PC-9 (cell line): Measurements from ENCODE around the gene ZC3H15. TPM values are rescaled to one million over a fixed set of nuclear protein-coding genes. Genes with fewer than 3 reads are reported as not detected.

ENCODE experiments used
- BruUV-seq: library from RNA; stranded (reverse); fragments of 400-500 nt; replicated peaks from 2 replicates; lab custom pipeline; 2021; lab: Mats Ljungman, UMichigan
- CTCF ChIA-PET: fragments of 300-600 bp; sonication (Branson Sonifier 250); formaldehyde crosslinking; loops from one replicate; lab custom pipeline; 2022; ENCODE audit warnings: antibody characterized with exemption; lab: Charles Lee
- POLR2A ChIA-PET: fragments of 300-600 bp; sonication (Branson Sonifier 250); formaldehyde crosslinking; loops from one replicate; lab custom pipeline; 2022; ENCODE audit warnings: antibody characterized with exemption; ENCODE audit not compliant: unreplicated experiment; lab: Charles Lee
- DNase-seq, 2 experiments: peaks; one replicate each; pipeline versions ENCODE4 v3.0.0 to v3.0.0-alpha.2; 2015 to 2022; ENCODE audit warnings: mixed read lengths in 1 of 2
- H2AFZ ChIP-seq: fragments of 200-600 bp; sonication (generic); 2 replicates; pipeline ENCODE4 v1.8.1; 2017; ENCODE audit warnings: antibody characterized with exemption
- H3F3A ChIP-seq: fragments of 200-600 bp; sonication (generic); 2 replicates; pipeline ENCODE4 v1.8.1; 2017; ENCODE audit warnings: antibody characterized with exemption, mild to moderate bottlenecking, low read depth; ENCODE audit not compliant: insufficient read depth
- H3K27ac ChIP-seq: fragments of 200-600 bp; sonication (generic); 2 replicates; pipeline ENCODE4 v1.6.1; 2016; ENCODE audit warnings: mixed run types
- H3K27me3 ChIP-seq: fragments of 200-600 bp; sonication (generic); 2 replicates; pipeline ENCODE4 v1.6.1; 2016; ENCODE audit warnings: low read depth, mixed run types; ENCODE audit not compliant: insufficient read depth
- H3K36me3 ChIP-seq: fragments of 200-600 bp; sonication (generic); 2 replicates; pipeline ENCODE4 v1.6.1; 2016; ENCODE audit warnings: low read depth, mixed run types
- H3K4me1 ChIP-seq: fragments of 200-600 bp; sonication (generic); replicated peaks from 2 replicates; pipeline ENCODE4 v1.6.1; 2016; ENCODE audit warnings: mixed run types; ENCODE audit not compliant: insufficient read depth
- H3K4me2 ChIP-seq: fragments of 200-600 bp; sonication (generic); 2 replicates; pipeline ENCODE4 v1.6.1; 2017; ENCODE audit warnings: mixed run types
- H3K4me3 ChIP-seq: fragments of 200-600 bp; sonication (generic); 2 replicates; pipeline ENCODE4 v1.6.1; 2016; ENCODE audit warnings: mixed run types
- H3K79me2 ChIP-seq: fragments of 200-600 bp; sonication (generic); 2 replicates; pipeline ENCODE4 v1.6.1; 2017; ENCODE audit warnings: low read depth, mixed run types
- H3K9me2 ChIP-seq: fragments of 200-600 bp; sonication (generic); 2 replicates; pipeline ENCODE4 v1.8.1; 2017; ENCODE audit warnings: mild to moderate bottlenecking; ENCODE audit not compliant: insufficient read depth
- H3K9me3 ChIP-seq: fragments of 200-600 bp; sonication (generic); 2 replicates; pipeline ENCODE4 v1.8.1; 2016; ENCODE audit warnings: low read depth; ENCODE audit not compliant: insufficient read depth
- H4K20me1 ChIP-seq: fragments of 200-600 bp; sonication (generic); 2 replicates; pipeline ENCODE4 v1.8.1; 2017; ENCODE audit not compliant: insufficient read depth
- EZH2 ChIP-seq: fragments of 200-600 bp; sonication (generic); IDR thresholded peaks from 2 replicates; pipeline ENCODE4 v1.8.0; 2017; ENCODE audit warnings: antibody characterized with exemption, low read depth
- intact Hi-C: fragments of 100-400 bp; cut with micrococcal nuclease; formaldehyde crosslinking; loops from one replicate; pipeline ENCODE4 v1.10.0; 2022; ENCODE audit not compliant: unreplicated experiment
- total RNA-seq: library from RNA; stranded (reverse); gene quantifications from 2 replicates; pipeline ENCODE4 v1.2.3, GENCODE V29; 2021
- TF ChIP-seq, protein P1 (sequence below): fragments of 200-600 bp; sonication (generic); conservative IDR thresholded peaks from 2 replicates; pipeline ENCODE4 v1.6.1; 2017; ENCODE audit warnings: mixed run types, antibody characterized with exemption, mild to moderate bottlenecking, moderate library complexity

ZC3H15 gene
- total RNA-seq, 1 experiment from 2014 or later, result 42.5 TPM

DNA sequence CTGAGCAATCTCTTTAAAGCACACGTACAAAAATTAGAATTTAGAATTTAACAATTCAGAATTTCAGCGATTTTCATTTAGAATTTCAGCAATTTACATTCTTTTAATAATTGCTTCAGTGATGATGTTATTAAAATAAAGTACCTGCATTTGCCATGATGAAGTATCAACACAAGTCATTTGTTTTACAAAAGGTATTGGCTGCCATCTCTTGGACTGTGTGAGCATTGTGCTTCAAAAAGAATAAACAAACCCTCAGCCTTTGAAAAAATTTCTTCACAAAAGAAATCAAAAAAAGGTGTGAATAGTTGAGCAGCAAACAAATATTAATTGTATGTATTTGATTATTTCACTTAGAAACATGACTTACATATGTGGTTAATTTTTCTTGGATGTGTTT is 27.1 kb upstream of the ZC3H15 start:
- no peak for DNase-seq
- Histone ChIP-seq H3F3A (no peaks in the 10 kb centered on the region), H3K79me2 (no peaks in the 10 kb centered on the region), H3K27me3 (no peaks in the 10 kb centered on the region), H3K4me3 (no peak overlapping the region), H4K20me1 (no peaks in the 10 kb centered on the region), H3K27ac (no peak overlapping the region), H2AFZ (no peak overlapping the region), H3K4me2 (no peak overlapping the region), H3K9me2 (no peaks in the 10 kb centered on the region), H3K9me3 (no peaks in the 10 kb centered on the region), H3K4me1 (no peaks in the 10 kb centered on the region), H3K36me3 (no peaks in the 10 kb centered on the region)
- ChIA-PET POLR2A (no interaction called here), CTCF (no interaction called here)
- TF ChIP-seq, protein P1, sequence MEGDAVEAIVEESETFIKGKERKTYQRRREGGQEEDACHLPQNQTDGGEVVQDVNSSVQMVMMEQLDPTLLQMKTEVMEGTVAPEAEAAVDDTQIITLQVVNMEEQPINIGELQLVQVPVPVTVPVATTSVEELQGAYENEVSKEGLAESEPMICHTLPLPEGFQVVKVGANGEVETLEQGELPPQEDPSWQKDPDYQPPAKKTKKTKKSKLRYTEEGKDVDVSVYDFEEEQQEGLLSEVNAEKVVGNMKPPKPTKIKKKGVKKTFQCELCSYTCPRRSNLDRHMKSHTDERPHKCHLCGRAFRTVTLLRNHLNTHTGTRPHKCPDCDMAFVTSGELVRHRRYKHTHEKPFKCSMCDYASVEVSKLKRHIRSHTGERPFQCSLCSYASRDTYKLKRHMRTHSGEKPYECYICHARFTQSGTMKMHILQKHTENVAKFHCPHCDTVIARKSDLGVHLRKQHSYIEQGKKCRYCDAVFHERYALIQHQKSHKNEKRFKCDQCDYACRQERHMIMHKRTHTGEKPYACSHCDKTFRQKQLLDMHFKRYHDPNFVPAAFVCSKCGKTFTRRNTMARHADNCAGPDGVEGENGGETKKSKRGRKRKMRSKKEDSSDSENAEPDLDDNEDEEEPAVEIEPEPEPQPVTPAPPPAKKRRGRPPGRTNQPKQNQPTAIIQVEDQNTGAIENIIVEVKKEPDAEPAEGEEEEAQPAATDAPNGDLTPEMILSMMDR, result no peak; the same call in 1 of the 2 replicates
- no peak for TF ChIP-seq EZH2
- intact Hi-C loops, result loop anchor here (10.0 kb wide), 1 partner anchor 1254 kb away; no protein-coding TSS in a partner anchor
- BruUV-seq, result no TSS peak

DNA sequence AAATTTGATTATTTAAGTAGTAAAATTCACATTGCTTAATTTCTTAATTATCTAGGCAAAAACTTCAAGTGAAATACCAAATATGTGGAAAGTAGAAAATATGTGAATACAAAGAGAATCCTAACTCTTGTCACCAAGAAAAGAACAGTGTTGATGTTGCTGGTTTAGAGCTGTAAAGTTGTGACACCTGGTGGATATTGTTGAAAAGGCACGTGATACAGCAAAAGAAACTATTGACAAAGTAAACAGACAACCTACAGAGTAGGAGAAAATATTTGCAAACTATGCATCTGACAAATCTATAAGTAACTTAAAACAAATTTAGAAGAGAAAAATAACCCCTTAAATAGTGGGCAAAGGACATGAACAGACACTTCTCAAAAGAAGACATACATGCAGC is 25.6 kb upstream of the ZC3H15 start:
- Histone ChIP-seq H3F3A (no peaks in the 10 kb centered on the region), H3K4me3 (no peak overlapping the region), H2AFZ (no peak overlapping the region), H3K4me2 (no peak overlapping the region), H3K27ac (no peak overlapping the region), H3K9me2 (no peaks in the 10 kb centered on the region), H3K79me2 (no peaks in the 10 kb centered on the region), H3K4me1 (no peaks in the 10 kb centered on the region), H3K27me3 (no peaks in the 10 kb centered on the region), H4K20me1 (no peaks in the 10 kb centered on the region), H3K9me3 (no peaks in the 10 kb centered on the region), H3K36me3 (no peaks in the 10 kb centered on the region)
- BruUV-seq, result no TSS peak
- intact Hi-C loops, result no loop called here
- no peak for DNase-seq
- CTCF ChIA-PET, result interaction anchor here (1.1 kb wide), 1 partner anchor 837 kb away, joined by 3 read pairs; no protein-coding TSS in a partner anchor
- POLR2A ChIA-PET, result interaction anchor here (0.5 kb wide), 1 partner anchor 188 kb away, joined by 3 read pairs; no protein-coding TSS in a partner anchor
- TF ChIP-seq, protein P1, result peak; percentile 58
- TF ChIP-seq EZH2, result no peak

DNA sequence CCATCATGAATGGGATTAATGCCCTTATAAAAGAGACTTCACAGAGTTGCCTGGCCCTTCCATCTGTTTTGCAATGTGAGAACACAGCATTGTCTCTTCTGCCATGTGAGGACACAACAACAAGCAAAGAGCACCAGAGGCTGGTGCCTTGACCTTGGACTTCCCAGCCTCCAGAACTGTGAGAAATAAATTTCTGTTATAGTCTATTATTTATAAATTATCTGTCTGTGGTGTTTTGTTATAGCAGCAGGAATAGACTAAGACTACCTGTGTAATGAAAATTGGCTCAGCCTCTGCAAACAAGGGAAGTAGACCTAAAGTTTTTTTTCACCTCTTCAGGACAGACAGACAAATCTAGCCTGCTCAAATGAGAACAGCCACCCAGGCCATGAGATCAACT is 19.3 kb upstream of the ZC3H15 start:
- no peaks in the 10 kb centered on the region for H4K20me1 ChIP-seq
- no peak overlapping the region for H3K27ac ChIP-seq
- POLR2A ChIA-PET, result no interaction called here
- no peaks in the 10 kb centered on the region for H3K79me2 ChIP-seq
- H3K4me3 ChIP-seq, result no peak overlapping the region
- intact Hi-C loops, result no loop called here
- CTCF ChIA-PET, result no interaction called here
- H3K4me2 ChIP-seq, result no peak overlapping the region
- no TSS peak for BruUV-seq
- no peaks in the 10 kb centered on the region for H3F3A ChIP-seq
- no peaks in the 10 kb centered on the region for H3K9me2 ChIP-seq
- H3K4me1 ChIP-seq, result no peaks in the 10 kb centered on the region
- H2AFZ ChIP-seq, result no peak overlapping the region
- H3K9me3 ChIP-seq, result no peaks in the 10 kb centered on the region
- DNase-seq, result no peak
- TF ChIP-seq EZH2, result no peak
- TF ChIP-seq, protein P1, result no peak
- H3K36me3 ChIP-seq, result no peaks in the 10 kb centered on the region
- no peaks in the 10 kb centered on the region for H3K27me3 ChIP-seq
